ENCODE measurements around the gene PSMD7.
A peak's percentile ranks its signal among the peaks of the same experiment; 100 is the strongest.

The PSMD7 gene

GRCh38 chr16:74280448-74280847, 16.2 kb upstream of the PSMD7 start:
- Mint-ChIP-seq H3K9me3 (peaks cover 7% of the 10 kb centered on the region), H3K36me3 (ENCODE audit: low read depth) (no peaks in the 10 kb centered on the region), H3K27ac (no peak overlapping the region), H3K27me3 (peaks cover 5% of the 10 kb centered on the region), H3K4me3 (no peak overlapping the region), H3K4me1 (ENCODE audit: low read depth) (no peaks in the 10 kb centered on the region)

- no peaks in the 10 kb centered on the region for H3K36me3 Mint-ChIP-seq (ENCODE audit: low read depth)
- H3K9me3 Mint-ChIP-seq, result peaks cover 7% of the 10 kb centered on the region
- H3K27ac Mint-ChIP-seq, result no peak overlapping the region
- no peaks in the 10 kb centered on the region for H3K4me1 Mint-ChIP-seq (ENCODE audit: low read depth)
- H3K4me3 Mint-ChIP-seq, result no peak overlapping the region
- peaks cover under 1% of the 10 kb centered on the region for H3K27me3 Mint-ChIP-seq
Observed at GRCh38 chr16:74281300-74281699, 15.3 kb upstream of the PSMD7 start.

GRCh38 chr16:74283716-74284115, 12.9 kb upstream of the PSMD7 start:
- no peak overlapping the region for H3K27ac Mint-ChIP-seq
- no peak overlapping the region for H3K4me3 Mint-ChIP-seq
- no peaks in the 10 kb centered on the region for H3K36me3 Mint-ChIP-seq (ENCODE audit: low read depth)
- H3K27me3 Mint-ChIP-seq, result no peaks in the 10 kb centered on the region
- peaks cover 7% of the 10 kb centered on the region for H3K9me3 Mint-ChIP-seq
- H3K4me1 Mint-ChIP-seq (ENCODE audit: low read depth), result no peaks in the 10 kb centered on the region

DNA sequence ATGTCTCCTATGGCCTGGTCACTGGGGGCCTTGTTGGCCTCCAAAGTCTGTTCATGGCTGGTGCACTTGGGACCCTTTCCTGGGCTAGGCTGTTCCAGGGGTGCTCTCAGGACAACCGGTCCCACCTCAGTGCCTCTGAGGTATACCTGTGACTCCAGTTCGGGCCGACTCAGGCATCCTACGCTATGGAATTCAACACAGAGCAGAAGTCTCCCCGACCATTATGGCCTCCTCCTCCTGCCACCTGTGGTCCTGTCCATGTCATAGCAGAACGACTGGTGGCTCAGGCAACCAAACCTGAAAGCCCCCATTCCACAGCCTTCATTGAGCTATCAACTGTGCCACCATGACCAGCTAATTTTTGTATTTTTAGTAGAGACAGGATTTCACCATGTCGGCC, 8.5 kb upstream of the PSMD7 start:
- H3K27me3 Mint-ChIP-seq, result no peaks in the 10 kb centered on the region
- H3K9me3 Mint-ChIP-seq, result peaks cover 5% of the 10 kb centered on the region
- H3K4me3 Mint-ChIP-seq, result no peak overlapping the region
- no peaks in the 10 kb centered on the region for H3K4me1 Mint-ChIP-seq (ENCODE audit: low read depth)
- H3K27ac Mint-ChIP-seq, result no peak overlapping the region
- peaks cover 11% of the 10 kb centered on the region for H3K36me3 Mint-ChIP-seq (ENCODE audit: low read depth)

DNA sequence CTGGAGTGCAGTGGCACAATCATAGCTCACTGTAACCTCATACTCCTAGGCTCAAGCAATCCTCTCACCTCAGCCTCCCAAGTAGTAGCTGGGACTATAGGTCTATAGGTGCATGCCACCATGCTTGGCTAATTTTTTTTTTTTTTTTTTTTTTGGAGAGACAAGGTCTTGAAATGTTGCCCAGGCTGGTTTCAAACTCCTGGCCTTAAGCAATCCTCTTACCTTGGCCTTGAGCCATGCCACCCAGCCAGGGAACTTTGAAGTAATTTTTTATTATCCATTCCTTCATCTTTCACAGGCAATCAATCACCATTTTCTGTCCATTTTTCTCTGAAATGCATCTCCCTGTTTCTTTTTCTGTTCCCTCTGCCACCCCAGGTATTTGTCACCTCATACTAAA, 6.3 kb upstream of the PSMD7 start:
- Mint-ChIP-seq H3K9me3 (peaks cover 5% of the 10 kb centered on the region), H3K36me3 (ENCODE audit: low read depth) (peaks cover 15% of the 10 kb centered on the region), H3K4me1 (ENCODE audit: low read depth) (peaks cover 5% of the 10 kb centered on the region), H3K27ac (no peak overlapping the region), H3K27me3 (no peaks in the 10 kb centered on the region), H3K4me3 (no peak overlapping the region)

DNA sequence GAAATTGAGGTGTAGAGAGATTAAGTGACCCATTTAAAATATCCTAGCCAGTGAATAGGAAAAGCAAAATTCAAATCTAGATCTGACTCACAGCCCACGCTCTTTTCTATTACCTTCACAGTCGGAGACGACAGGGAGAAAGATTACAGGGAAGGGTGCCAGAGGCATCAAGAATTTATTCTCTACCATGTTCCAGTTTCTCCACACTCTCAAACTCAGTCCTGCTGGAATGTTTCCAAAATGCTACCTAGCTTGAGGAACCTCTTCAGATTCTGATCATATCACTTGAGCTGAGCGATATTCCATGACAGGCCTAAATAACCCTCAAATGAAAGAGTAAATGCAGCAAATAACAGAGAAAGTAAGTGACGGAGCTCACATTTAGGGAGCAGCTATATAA, 5.4 kb upstream of the PSMD7 start:
- Mint-ChIP-seq H3K27ac (no peak overlapping the region), H3K4me3 (no peak overlapping the region), H3K9me3 (peaks cover 5% of the 10 kb centered on the region), H3K36me3 (ENCODE audit: low read depth) (peaks cover 15% of the 10 kb centered on the region), H3K27me3 (no peaks in the 10 kb centered on the region), H3K4me1 (ENCODE audit: low read depth) (peaks cover 13% of the 10 kb centered on the region)

- peaks cover 15% of the 10 kb centered on the region for H3K36me3 Mint-ChIP-seq (ENCODE audit: low read depth)
- no peaks in the 10 kb centered on the region for H3K27me3 Mint-ChIP-seq
- H3K4me1 Mint-ChIP-seq (ENCODE audit: low read depth), result peaks cover 15% of the 10 kb centered on the region
Observed at GRCh38 chr16:74291577-74292208, 4.9 kb upstream of the PSMD7 start.

GRCh38 chr16:74296104-74296431, 546 bp upstream of the PSMD7 start:
- Mint-ChIP-seq H3K4me3 (peak overlapping the region; percentile 93), H3K27ac (peak overlapping the region; percentile 97), H3K4me1 (ENCODE audit: low read depth) (peaks cover 34% of the 10 kb centered on the region), H3K36me3 (ENCODE audit: low read depth) (peaks cover 39% of the 10 kb centered on the region), H3K27me3 (no peaks in the 10 kb centered on the region), H3K9me3 (peaks cover 5% of the 10 kb centered on the region)

More at GRCh38 chr16:74291577-74292208, 4.9 kb upstream of the PSMD7 start:
- Mint-ChIP-seq H3K4me3 (no peak overlapping the region), H3K27ac (no peak overlapping the region), H3K9me3 (peaks cover 5% of the 10 kb centered on the region)

GRCh38 chr16:74297145-74297665, 591 bp downstream of the PSMD7 start:
- peaks cover 42% of the 10 kb centered on the region for H3K36me3 Mint-ChIP-seq (ENCODE audit: low read depth)
- peaks cover under 1% of the 10 kb centered on the region for H3K9me3 Mint-ChIP-seq
- H3K4me3 Mint-ChIP-seq, result peak overlapping the region; percentile 93
- H3K4me1 Mint-ChIP-seq (ENCODE audit: low read depth), result peaks cover 34% of the 10 kb centered on the region
- H3K27me3 Mint-ChIP-seq, result no peaks in the 10 kb centered on the region
- peak overlapping the region; percentile 97 for H3K27ac Mint-ChIP-seq

- Mint-ChIP-seq H3K36me3 (ENCODE audit: low read depth) (peaks cover 51% of the 10 kb centered on the region), H3K27ac (peak overlapping the region; percentile 97), H3K27me3 (no peaks in the 10 kb centered on the region), H3K4me1 (ENCODE audit: low read depth) (peaks cover 34% of the 10 kb centered on the region), H3K4me3 (peak overlapping the region; percentile 93), H3K9me3 (no peaks in the 10 kb centered on the region)
Observed at GRCh38 chr16:74298104-74298503, 1.5 kb downstream of the PSMD7 start.

- no peak overlapping the region for H3K27ac Mint-ChIP-seq
- H3K36me3 Mint-ChIP-seq (ENCODE audit: low read depth), result peaks cover 84% of the 10 kb centered on the region
- H3K9me3 Mint-ChIP-seq, result no peaks in the 10 kb centered on the region
- no peaks in the 10 kb centered on the region for H3K27me3 Mint-ChIP-seq
- no peak overlapping the region for H3K4me3 Mint-ChIP-seq
- peaks cover 19% of the 10 kb centered on the region for H3K4me1 Mint-ChIP-seq (ENCODE audit: low read depth)
Observed at GRCh38 chr16:74302341-74302740, 5.7 kb downstream of the PSMD7 start.

- H3K9me3 Mint-ChIP-seq, result no peaks in the 10 kb centered on the region
- H3K27ac Mint-ChIP-seq, result no peak overlapping the region
- H3K36me3 Mint-ChIP-seq (ENCODE audit: low read depth), result peaks cover 75% of the 10 kb centered on the region
Observed at GRCh38 chr16:74304164-74304834, 7.7 kb downstream of the PSMD7 start.

GRCh38 chr16:74304835-74305176, 8.2 kb downstream of the PSMD7 start:
- Mint-ChIP-seq H3K4me3 (no peak overlapping the region), H3K27ac (no peak overlapping the region), H3K27me3 (no peaks in the 10 kb centered on the region), H3K9me3 (no peaks in the 10 kb centered on the region), H3K4me1 (ENCODE audit: low read depth) (peaks cover 2% of the 10 kb centered on the region), H3K36me3 (ENCODE audit: low read depth) (peaks cover 70% of the 10 kb centered on the region)

More at GRCh38 chr16:74304164-74304834, 7.7 kb downstream of the PSMD7 start:
- H3K4me1 Mint-ChIP-seq (ENCODE audit: low read depth), result peaks cover 7% of the 10 kb centered on the region
- H3K4me3 Mint-ChIP-seq, result no peak overlapping the region
- H3K27me3 Mint-ChIP-seq, result no peaks in the 10 kb centered on the region

- Mint-ChIP-seq H3K27ac (peak overlapping the region; percentile 68), H3K27me3 (no peaks in the 10 kb centered on the region)
Observed at GRCh38 chr16:74305281-74305680, 8.7 kb downstream of the PSMD7 start.

DNA sequence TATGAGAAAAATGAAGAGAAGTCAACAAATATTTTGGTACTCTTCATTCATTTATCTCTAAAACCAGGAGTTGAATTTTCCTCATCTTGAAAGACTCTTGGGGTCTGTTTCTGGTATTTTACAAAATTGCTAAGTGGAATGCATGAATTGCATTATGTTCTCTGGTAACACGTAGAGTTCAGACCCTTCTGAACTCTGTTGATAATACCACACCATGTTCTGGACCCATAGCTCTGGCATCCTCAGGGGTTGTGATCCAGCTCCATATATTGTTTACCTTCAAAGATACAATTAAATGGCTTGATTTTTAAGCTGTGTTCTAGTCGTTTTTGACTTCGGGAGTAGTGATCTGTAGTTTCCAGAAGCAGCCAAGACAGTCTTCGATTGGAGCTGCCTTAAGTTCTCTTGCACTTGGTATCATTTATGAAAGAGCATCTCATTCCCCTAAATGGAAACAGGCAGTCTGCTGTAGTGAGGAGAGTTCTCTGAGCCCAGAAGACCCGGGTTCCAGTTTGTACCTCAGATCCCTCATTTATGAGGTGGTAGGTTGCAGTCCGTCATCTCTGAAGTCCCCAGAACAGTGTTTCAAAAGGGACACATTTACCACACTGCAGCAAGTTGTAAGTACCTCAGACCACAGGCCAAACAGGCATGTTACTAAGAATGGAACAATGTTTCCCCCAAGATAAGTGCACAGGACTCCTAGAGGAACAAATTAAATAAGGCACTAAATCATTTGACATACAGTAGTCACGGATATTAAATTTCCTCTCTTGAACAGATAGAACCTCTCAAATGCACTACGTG, 9.6 kb downstream of the PSMD7 start:
- Mint-ChIP-seq H3K36me3 (ENCODE audit: low read depth) (peaks cover 57% of the 10 kb centered on the region), H3K9me3 (no peaks in the 10 kb centered on the region), H3K27me3 (no peaks in the 10 kb centered on the region), H3K4me1 (ENCODE audit: low read depth) (no peaks in the 10 kb centered on the region), H3K4me3 (no peak overlapping the region), H3K27ac (peak overlapping the region; percentile 5)

More at GRCh38 chr16:74305281-74305680, 8.7 kb downstream of the PSMD7 start:
- Mint-ChIP-seq H3K36me3 (ENCODE audit: low read depth) (peaks cover 66% of the 10 kb centered on the region), H3K4me1 (ENCODE audit: low read depth) (no peaks in the 10 kb centered on the region), H3K4me3 (no peak overlapping the region), H3K9me3 (no peaks in the 10 kb centered on the region)

Data from stimulated activated naive CD8-positive, alpha-beta T cell treated with anti-CD3 and anti-CD28 coated beads, Interleukin-15, Interleukin-2, amounts not matched to agents 100 ng/mL and 50 ng/mL, for 24 hours (primary cell).